HFF-Myc (cell line): ENCODE data around the gene LRP2.

Source experiments
- DNase-seq: peaks from one replicate; pipeline ENCODE4 v3.0.0-alpha.2; 2011; ENCODE audit warnings: low read depth; ENCODE audit errors: extremely low read depth
- H3K4me3 ChIP-seq: replicated peaks from 2 replicates; pipeline ENCODE4 v1.5.1; 2011; ENCODE audit warnings: low read depth, mild to moderate bottlenecking, control low read depth, low read length
- TF ChIP-seq, protein P1 (sequence below): IDR thresholded peaks from 2 replicates; pipeline ENCODE4 v1.5.1; 2012; ENCODE audit warnings: mild to moderate bottlenecking, low read depth, low read length, control low read depth; ENCODE audit errors: missing control alignments

Gene LRP2

DNA sequence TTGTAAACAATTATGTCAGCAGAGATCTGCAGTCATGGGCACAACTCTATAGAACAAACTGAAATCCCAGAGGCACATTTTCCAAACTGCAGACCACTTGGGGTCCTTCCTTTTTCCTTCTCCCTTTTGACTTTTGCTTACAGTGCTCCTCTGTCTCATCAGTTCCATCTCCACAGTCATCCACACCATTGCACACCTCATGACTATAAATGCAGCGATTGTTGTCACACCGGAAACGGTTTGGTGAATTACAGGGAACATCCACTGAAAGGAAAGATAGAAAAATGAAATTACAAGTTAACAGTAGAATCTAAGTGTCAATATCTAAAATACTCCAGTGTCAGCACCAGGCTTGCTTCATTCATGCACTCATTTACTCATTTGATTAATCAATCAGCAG is 196.5 kb downstream of the LRP2 start:
- TF ChIP-seq, protein P1, sequence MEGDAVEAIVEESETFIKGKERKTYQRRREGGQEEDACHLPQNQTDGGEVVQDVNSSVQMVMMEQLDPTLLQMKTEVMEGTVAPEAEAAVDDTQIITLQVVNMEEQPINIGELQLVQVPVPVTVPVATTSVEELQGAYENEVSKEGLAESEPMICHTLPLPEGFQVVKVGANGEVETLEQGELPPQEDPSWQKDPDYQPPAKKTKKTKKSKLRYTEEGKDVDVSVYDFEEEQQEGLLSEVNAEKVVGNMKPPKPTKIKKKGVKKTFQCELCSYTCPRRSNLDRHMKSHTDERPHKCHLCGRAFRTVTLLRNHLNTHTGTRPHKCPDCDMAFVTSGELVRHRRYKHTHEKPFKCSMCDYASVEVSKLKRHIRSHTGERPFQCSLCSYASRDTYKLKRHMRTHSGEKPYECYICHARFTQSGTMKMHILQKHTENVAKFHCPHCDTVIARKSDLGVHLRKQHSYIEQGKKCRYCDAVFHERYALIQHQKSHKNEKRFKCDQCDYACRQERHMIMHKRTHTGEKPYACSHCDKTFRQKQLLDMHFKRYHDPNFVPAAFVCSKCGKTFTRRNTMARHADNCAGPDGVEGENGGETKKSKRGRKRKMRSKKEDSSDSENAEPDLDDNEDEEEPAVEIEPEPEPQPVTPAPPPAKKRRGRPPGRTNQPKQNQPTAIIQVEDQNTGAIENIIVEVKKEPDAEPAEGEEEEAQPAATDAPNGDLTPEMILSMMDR = no peak
- DNase-seq = no peak
- H3K4me3 ChIP-seq = no peak overlapping the region

DNA sequence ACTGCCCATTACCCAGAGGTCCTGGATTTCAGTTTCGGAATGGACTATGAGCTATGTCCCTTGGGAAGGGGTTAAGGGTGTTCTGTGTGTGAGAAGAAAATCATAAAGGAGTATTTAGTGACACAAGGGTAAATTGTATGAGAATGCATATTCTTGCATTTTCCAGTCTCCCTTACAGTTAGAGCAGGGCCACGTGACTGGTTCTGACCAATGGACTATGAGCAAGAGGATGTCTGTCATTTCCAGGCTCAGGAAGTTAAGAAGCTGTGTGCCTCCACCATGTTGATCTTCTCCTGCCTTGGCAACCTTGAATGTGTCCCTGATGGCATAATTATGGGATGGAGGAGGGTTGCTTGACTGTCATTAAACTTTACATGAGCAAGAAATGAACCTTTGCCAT is 198.0 kb downstream of the LRP2 start:
- TF ChIP-seq, protein P1 = no peak

DNA sequence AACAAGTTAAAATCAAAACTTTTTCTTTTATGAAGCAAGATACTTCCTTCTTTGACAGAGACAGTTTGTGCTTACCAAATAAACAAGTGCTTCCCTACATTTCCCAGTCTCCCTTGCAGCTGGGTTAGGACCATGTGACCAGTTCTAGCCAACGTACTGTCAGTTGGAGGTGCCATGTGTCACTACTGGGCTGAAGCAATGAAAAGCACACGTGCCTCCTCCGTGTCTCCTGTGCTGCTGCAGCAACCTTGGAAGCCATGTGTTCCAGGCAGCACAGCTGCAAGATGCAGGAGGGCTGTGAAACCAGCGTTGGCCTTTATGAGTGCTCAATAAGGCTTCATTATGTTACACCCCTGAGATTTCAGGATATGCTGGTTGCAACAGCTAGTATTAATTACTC is 199.7 kb downstream of the LRP2 start:
- TF ChIP-seq, protein P1 = no peak
- H3K4me3 ChIP-seq = no peak overlapping the region
- no peak for DNase-seq

More for the DNA sequence above, 198.0 kb downstream of the LRP2 start:
- DNase-seq = no peak
- H3K4me3 ChIP-seq = no peak overlapping the region

DNA sequence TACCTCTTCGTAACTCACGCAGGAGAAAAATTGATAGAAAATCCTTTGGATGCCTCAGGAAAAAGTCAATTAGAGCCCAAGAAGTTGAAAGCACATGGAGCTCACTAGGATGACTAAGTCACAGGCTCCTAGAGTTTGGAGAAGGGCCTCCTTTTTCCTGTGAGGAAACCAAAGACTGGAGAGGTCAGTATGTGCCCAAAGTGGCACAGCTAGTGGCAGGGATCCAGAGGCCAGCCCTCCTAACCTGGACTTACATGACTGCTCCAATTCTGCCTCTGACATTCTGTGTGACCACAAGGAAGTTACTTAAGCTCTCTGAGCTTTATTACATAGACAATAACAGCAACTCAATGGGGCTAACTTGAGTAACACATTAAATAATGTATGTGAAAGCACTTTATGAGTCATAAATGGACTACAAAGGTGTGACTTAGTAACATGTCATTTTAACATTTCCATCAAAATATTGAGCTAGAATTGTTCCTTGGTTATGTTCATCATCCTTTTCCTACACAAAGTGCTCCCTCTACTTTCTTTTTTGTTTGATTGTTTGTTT is 201.3 kb downstream of the LRP2 start:
- TF ChIP-seq, protein P1 = no peak
- DNase-seq = no peak
- no peak overlapping the region for H3K4me3 ChIP-seq

DNA sequence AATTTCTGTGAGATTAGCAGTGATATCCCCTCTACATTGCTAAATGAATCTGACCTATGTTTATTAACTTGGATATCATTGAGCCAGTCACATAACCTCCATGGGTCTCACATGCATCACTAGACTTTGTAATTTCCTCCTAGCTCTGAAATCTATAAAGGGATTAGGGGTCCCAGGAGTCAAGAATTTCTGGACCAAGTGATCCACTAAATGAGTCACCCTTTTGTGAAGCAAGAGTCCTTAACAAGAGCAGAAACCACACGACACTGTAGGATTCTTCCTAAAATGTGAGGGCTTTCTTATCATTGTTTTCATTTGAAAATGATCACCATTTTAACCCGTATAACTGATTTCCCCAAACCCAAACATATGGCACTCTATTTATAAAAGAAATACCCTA is 202.6 kb downstream of the LRP2 start:
- H3K4me3 ChIP-seq = no peak overlapping the region
- TF ChIP-seq, protein P1 = no peak
- DNase-seq = no peak

DNA sequence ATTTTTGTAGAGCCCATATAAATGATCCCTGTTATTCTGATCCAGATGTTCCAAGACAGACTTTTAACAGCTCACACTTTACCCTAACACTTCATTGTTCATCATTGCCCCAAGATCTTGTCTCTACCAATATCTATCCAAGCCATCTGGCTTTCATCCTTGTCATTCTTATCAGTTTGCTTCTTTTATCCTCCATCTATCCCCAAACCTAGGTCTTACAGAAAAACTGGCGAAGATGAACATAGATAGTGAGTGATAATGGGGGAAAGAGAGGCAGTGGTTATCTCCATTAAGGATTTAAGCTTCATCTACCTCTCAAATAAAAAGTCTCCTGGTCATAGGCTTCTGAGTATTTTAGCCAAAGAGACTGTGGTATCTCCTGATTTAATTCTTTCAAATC is 203.5 kb downstream of the LRP2 start:
- DNase-seq = no peak
- no peak overlapping the region for H3K4me3 ChIP-seq
- TF ChIP-seq, protein P1 = no peak

DNA sequence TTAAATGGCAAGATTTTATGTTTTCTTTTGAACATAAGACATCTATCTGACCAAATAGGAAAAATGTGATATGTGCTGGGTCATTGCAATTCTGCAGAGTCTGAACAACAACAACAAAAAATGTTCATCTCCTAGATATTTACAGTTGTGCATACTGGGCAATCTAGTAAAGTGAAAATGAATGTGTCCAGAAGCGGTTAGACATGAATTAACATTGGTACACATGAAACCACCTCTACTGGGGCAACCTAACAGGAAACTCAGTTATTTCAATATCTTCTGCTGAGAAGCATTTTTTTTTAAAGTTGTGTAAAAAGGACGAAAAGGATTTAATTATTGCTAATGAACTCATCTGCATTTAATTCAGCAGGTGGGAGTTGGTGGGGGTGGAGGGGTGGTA is 216.1 kb downstream of the LRP2 start:
- TF ChIP-seq, protein P1 = no peak
- no peak for DNase-seq
- no peak overlapping the region for H3K4me3 ChIP-seq
